GM12878 (cell line): ENCODE data around the gene ESR1. TPM values are rescaled to one million over a fixed set of nuclear protein-coding genes. Genes with fewer than 3 reads are reported as not detected.

Experiments used
- ATAC-seq: fragments of 200-7000 bp; cut with Tn5 transposase; 3 replicates; pipeline ENCODE4 v1.9.1; 2020; ENCODE audit warnings: mild to moderate bottlenecking, moderate library complexity
- BruUV-seq: library from RNA; stranded (reverse); fragments of 400-500 nt; replicated peaks from 2 replicates; lab custom pipeline; 2021; lab: Mats Ljungman, UMichigan
- CTCF ChIA-PET: fragments of 300-600 bp; sonication (Branson Sonifier 250); formaldehyde crosslinking; extraction: SDS; loops from one replicate; lab custom pipeline; 2021; ENCODE audit warnings: inconsistent platforms; lab: Yijun Ruan, JAX
- POLR2A ChIA-PET: fragments of 350-600 bp; formaldehyde crosslinking; extraction: SDS; loops from one replicate; lab custom pipeline; 2021; ENCODE audit warnings: inconsistent platforms; lab: Charles Lee
- RAD21 ChIA-PET: fragments of 300-600 bp; sonication (Branson Sonifier 250); formaldehyde crosslinking; loops from one replicate; lab custom pipeline; 2023; ENCODE audit warnings: antibody characterized with exemption; ENCODE audit not compliant: unreplicated experiment; lab: Charles Lee
- SMC1A ChIA-PET: fragments of 300-600 bp; sonication (Branson Sonifier 250); formaldehyde crosslinking; loops from one replicate; lab custom pipeline; 2023; ENCODE audit not compliant: unreplicated experiment, uncharacterized antibody; lab: Charles Lee
- DNase-seq: peaks from one replicate; pipeline ENCODE4 v3.0.0-alpha.2; 2011; ENCODE audit warnings: low read depth, low spot score
- FAIRE-seq: peaks from 3 replicates; lab custom pipeline; 2011; peaks lifted over from hg19 to GRCh38; lab: Jason Lieb, UNC
- H2AFZ ChIP-seq: 2 replicates; pipeline ENCODE4 v1.6.0; 2011; ENCODE audit warnings: low read depth, low read length, control low read depth; ENCODE audit not compliant: control insufficient read depth
- H3K27ac ChIP-seq: 2 replicates; pipeline ENCODE4 v1.5.1; 2011; ENCODE audit warnings: control low read depth; ENCODE audit not compliant: control insufficient read depth, insufficient read depth
- H3K27me3 ChIP-seq, 2 experiments: replicated peaks in 1 of 2; 2 replicates each; pipeline versions ENCODE4 v1.6.0 to v1.6.1; 2011; ENCODE audit warnings: low read length in 1 of 2; ENCODE audit not compliant: control insufficient read depth in 2 of 2, insufficient read depth in 2 of 2
- H3K36me3 ChIP-seq, 2 experiments: 2 replicates each; pipeline ENCODE4 v1.5.1; 2011; ENCODE audit warnings: low read length in 1 of 2; ENCODE audit not compliant: control insufficient read depth in 2 of 2, insufficient read depth in 2 of 2
- H3K4me1 ChIP-seq: 2 replicates; pipeline ENCODE4 v1.6.1; 2011; ENCODE audit warnings: mild to moderate bottlenecking, low read length, moderate library complexity, mixed read lengths; ENCODE audit not compliant: control insufficient read depth, insufficient read depth
- H3K4me2 ChIP-seq: 2 replicates; pipeline ENCODE4 v1.6.0; 2011; ENCODE audit warnings: control low read depth; ENCODE audit not compliant: control insufficient read depth, insufficient read depth
- H3K4me3 ChIP-seq: fragments of 200-600 bp; sonication (generic); 2 replicates; pipeline ENCODE4 v1.5.1; 2016
- H3K79me2 ChIP-seq: 2 replicates; pipeline ENCODE4 v1.6.0; 2011; ENCODE audit warnings: low read length; ENCODE audit not compliant: control insufficient read depth, insufficient read depth
- H3K9ac ChIP-seq: 2 replicates; pipeline ENCODE4 v1.8.0; 2011; ENCODE audit warnings: low read length, control low read depth, mixed read lengths; ENCODE audit not compliant: control insufficient read depth, insufficient read depth
- H3K9me3 ChIP-seq: replicated peaks from 3 replicates; pipeline ENCODE4 v1.5.1; 2011; ENCODE audit warnings: mild to moderate bottlenecking, low read length; ENCODE audit not compliant: control insufficient read depth, insufficient read depth
- H4K20me1 ChIP-seq: 2 replicates; pipeline ENCODE4 v1.6.0; 2011; ENCODE audit not compliant: control insufficient read depth, insufficient read depth
- CHD1 ChIP-seq: IDR thresholded peaks from 2 replicates; pipeline ENCODE4 v1.6.1; 2012; ENCODE audit warnings: low read depth, low read length, improper control_type of control experiment
- CTCF ChIP-seq, 3 experiments: IDR thresholded peaks in 2 of 3; conservative IDR thresholded peaks in 1 of 3; 2 replicates each; pipeline ENCODE4 v1.5.1; 2011; ENCODE audit warnings: low read depth in 3 of 3, low read length in 3 of 3, mild to moderate bottlenecking in 3 of 3, control low read depth in 2 of 3, moderate library complexity in 2 of 3, inconsistent platforms in 1 of 3, mixed read lengths in 1 of 3; ENCODE audit not compliant: control insufficient read depth in 2 of 3, insufficient read depth in 1 of 3; ENCODE audit errors: extremely low read depth in 1 of 3
- IRF5 ChIP-seq: fragments of 450-650 bp; IDR thresholded peaks from 2 replicates; pipeline ENCODE4 v1.6.1; 2017; ENCODE audit warnings: borderline replicate concordance
- LARP7 ChIP-seq: fragments of 450-650 bp; IDR thresholded peaks from 2 replicates; pipeline ENCODE4 v1.6.1; 2017; ENCODE audit warnings: mild to moderate bottlenecking
- NFYA ChIP-seq: IDR thresholded peaks from 2 replicates; pipeline ENCODE4 v1.6.1; 2011; ENCODE audit warnings: low read depth, mild to moderate bottlenecking, low read length, improper control_type of control experiment, borderline replicate concordance
- NRF1 ChIP-seq: conservative IDR thresholded peaks from 2 replicates; pipeline ENCODE4 v1.6.1; 2011; ENCODE audit warnings: mild to moderate bottlenecking, low read depth, low read length, improper control_type of control experiment
- REST ChIP-seq: IDR thresholded peaks from 2 replicates; pipeline ENCODE4 v1.6.1; 2012; ENCODE audit warnings: mild to moderate bottlenecking, low read depth, low read length
- SUPT20H ChIP-seq: IDR thresholded peaks from 2 replicates; pipeline ENCODE4 v1.6.1; 2011; ENCODE audit warnings: low read depth, mild to moderate bottlenecking, low read length, moderate library complexity, borderline replicate concordance; ENCODE audit not compliant: control insufficient read depth
- WGBS: methylation state at CpG from one replicate; pipeline ENCODE4 v1.1.6; 2016; ENCODE audit warnings: low lambda C conversion rate; ENCODE audit not compliant: insufficient replicate concordance, insufficient coverage; ENCODE audit errors: missing lambda C conversion rate; 5-methylcytosine and 5-hydroxymethylcytosine counted together
- in situ Hi-C: fragments of 300-500 bp; cut with MboI; formaldehyde crosslinking; loops from 9 replicates; pipeline ENCODE4 v1.14.3; 2018; ENCODE audit warnings: mixed read lengths
- intact Hi-C: fragments of 100-400 bp; cut with micrococcal nuclease; formaldehyde crosslinking; loops from one replicate; pipeline ENCODE4 v1.14.2; 2022; ENCODE audit not compliant: unreplicated experiment
- polyA plus RNA-seq, 11 experiments: library from polyadenylated mRNA; depleted of rRNA in 4 of 11; unstranded in 6 of 11; stranded (reverse) in 5 of 11; fragments of >200 nt; fragmentation: Nextera tagmentation in 4 of 11; fragmentation: Illumina TruSeq in 1 of 11; extraction: Ambion mirVana in 4 of 11; extraction: Trizol in 1 of 11; gene quantifications; 1 replicate in 1 of 11; 2 replicates in 10 of 11; pipeline versions ENCODE4 v1.2.1 to v1.2.3, GENCODE V29; 2011 to 2016; ENCODE audit warnings: inconsistent platforms in 2 of 11, missing spikeins in 2 of 11, low read depth in 1 of 11
- total RNA-seq, 4 experiments: library from RNA; depleted of rRNA in 3 of 4; stranded (reverse); fragments of >200 nt in 3 of 4; fragmentation: Illumina TruSeq in 1 of 4; extraction: Trizol in 1 of 4; gene quantifications; 2 replicates each; pipeline versions ENCODE4 v1.2.1 to v1.2.3, GENCODE V29; 2013 to 2021

ESR1 gene
- total and polyA plus RNA-seq, 10 of the 15 experiments (the other 5 are each of a cell fraction or from before 2014, with no cell fraction given) = 0.03 to 0.51 (median 0.21) TPM; not detected in 4

GRCh38 chr6:152118678-152119077, 311.2 kb downstream of the ESR1 start:
- FAIRE-seq (no peak), ATAC-seq (no peak; the same call in 2 of the 3 replicates), DNase-seq (no peak)
- Histone ChIP-seq H3K36me3 (no peaks in the 10 kb centered on the region), H3K9me3 (no peaks in the 10 kb centered on the region), H4K20me1 (no peaks in the 10 kb centered on the region), H3K4me2 (no peak overlapping the region), H3K27me3 (no peaks in the 10 kb centered on the region), H3K4me3 (no peak overlapping the region), H3K9ac (no peak overlapping the region), H3K27ac (no peak overlapping the region), H3K4me1 (0 out of 2 replicates have a peak, but pooled peaks cover 4% of the 10 kb centered on the region), H3K79me2 (no peaks in the 10 kb centered on the region), H2AFZ (no peak overlapping the region)
- WGBS = 96% methylated on average over 5 of the region's 5 CpGs
- intact Hi-C loops (no loop called here), in situ Hi-C loops (no loop called here)
- POLR2A ChIA-PET = no interaction called here
- TF ChIP-seq IRF5 (no peak), SUPT20H (no peak), CHD1 (no peak), LARP7 (no peak), REST (no peak), NRF1 (no peak), CTCF (IDR thresholded peaks at IDR 0.05 in 2 of 3, conservative IDR thresholded peaks at IDR 0.05 in 1 of 3; ENCODE audit: control insufficient read depth in 2 of 3, extremely low read depth in 1 of 3, insufficient read depth in 1 of 3, low read depth in 3 of 3, low read length in 3 of 3) (no peak), NFYA (no peak)
- RAD21 ChIA-PET = interaction anchor here (1.9 kb wide), 1 partner anchor 428 kb away, joined by 7 read pairs; no protein-coding TSS in a partner anchor
- no TSS peak for BruUV-seq
- CTCF ChIA-PET = interaction anchor here (0.6 to 2.6 kb wide), 4 partner anchors 52 to 442 kb away, joined by 3 to 11 read pairs (median 4); no protein-coding TSS in a partner anchor
- SMC1A ChIA-PET = interaction anchor here (0.8 to 2.7 kb wide), 3 partner anchors 9 to 428 kb away, joined by 3 to 14 read pairs (median 4); no protein-coding TSS in a partner anchor
